Subcutaneous adipose tissue (tissue), 4 donors: ENCODE results near the gene ORM2. TPM values are rescaled to one million over a fixed set of nuclear protein-coding genes. Genes with fewer than 3 reads are reported as not detected.

Experiments
- CTCF ChIP-seq: fragments of 450-650 bp; IDR thresholded peaks from one replicate; pipeline ENCODE4 v1.5.1; 2016; ENCODE audit warnings: low read depth, mild to moderate bottlenecking, control low read depth, antibody characterized with exemption, moderate library complexity
- total RNA-seq, 4 donors: library from RNA; depleted of rRNA; stranded (reverse); fragments of >200 nt; gene quantifications; one replicate each; pipeline ENCODE4 v1.1.0, GENCODE V29; 2016

The ORM2 gene
- total RNA-seq, 4 donors from 2014 or later = 2.4 TPM; not detected in 3

DNA sequence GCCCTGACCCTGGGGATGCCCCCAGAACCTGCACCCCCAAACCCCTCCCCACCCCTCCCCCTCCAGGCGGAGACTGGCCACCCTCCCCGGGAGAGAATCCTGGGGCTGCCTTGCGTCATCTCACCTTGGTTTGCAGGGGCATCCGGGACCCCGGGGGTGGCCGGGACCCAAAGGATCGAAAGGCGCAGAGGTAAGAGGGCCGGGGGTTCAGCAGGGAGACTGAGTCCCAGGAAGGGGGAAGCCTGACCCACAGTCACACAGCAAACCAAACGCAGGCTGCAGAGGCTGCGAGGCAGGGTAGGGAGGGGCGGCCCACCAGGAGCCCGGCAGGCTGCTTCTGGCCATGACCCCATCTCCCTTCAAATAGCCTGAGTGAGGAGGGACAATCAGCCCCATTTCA is 40.6 kb upstream of the ORM2 start:
- TF ChIP-seq CTCF = no peak

DNA sequence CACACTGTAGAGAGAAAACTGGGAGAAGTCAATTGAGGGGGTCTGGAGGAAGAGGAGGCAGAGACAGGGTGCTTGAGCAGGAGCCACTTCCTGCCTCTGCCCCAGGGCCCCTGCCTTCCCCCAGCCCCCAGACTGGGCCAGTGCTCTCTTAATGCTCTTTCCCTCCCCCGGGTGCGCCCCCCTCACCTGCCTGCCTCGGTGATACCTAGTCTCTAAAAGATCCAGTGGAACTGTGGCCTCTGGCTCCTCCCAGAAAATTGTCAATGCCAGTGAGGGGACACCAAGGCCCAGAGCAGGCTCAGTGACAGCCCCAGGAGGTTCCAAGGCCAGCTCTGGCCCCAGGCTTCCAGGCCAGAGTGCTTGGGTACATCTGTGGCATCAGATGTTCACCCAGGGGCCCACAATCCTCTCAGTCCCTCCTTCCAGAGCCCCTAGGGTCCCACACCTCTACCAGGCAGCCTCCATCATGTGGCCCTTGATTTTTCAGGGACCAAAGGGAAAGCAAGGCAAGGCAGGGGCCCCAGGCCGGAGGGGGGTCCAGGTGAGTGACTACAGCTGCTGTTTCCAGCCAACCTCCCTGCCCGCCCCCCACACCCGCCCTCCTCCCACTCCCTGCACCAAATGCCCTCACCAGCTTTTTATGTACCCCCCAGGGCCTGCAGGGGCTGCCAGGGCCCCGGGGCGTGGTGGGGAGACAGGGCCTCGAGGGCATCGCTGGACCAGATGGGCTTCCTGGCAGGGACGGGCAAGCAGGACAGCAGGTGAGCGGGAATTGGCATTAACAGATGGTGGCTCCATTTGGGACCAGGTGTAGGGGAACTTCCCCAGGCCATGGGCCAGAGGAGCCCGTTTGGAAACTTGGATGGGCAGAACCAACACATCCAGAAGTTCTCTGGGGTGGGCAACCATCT is 39.8 kb upstream of the ORM2 start:
- no peak for TF ChIP-seq CTCF

GRCh38 chr9:114290561-114290986 is 39.1 kb upstream of the ORM2 start:
- no peak for TF ChIP-seq CTCF

DNA sequence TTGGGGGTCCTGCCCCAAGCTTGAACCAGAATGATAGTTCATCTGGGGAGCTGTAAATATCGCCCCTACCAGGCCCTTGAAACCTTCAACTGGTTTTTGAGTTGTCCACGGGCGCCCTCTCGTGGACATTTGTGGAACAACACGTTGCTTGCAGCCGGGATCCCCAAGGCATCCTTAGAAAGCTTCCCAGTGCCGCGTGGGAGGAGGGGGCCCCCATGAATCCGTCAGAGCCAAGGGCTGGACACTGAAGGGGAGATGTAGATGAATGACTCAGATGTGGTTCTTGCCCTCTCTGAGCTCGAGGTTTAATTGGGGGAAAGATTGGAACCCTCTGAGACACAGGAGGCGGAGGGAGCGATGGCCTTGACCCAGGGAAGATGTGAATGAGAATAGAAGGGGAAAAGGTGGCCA is 38.6 kb upstream of the ORM2 start:
- no peak for TF ChIP-seq CTCF

GRCh38 chr9:114291886-114292590 is 37.6 kb upstream of the ORM2 start:
- no peak for TF ChIP-seq CTCF

GRCh38 chr9:114294664-114295063 is 35.0 kb upstream of the ORM2 start:
- no peak for TF ChIP-seq CTCF

DNA sequence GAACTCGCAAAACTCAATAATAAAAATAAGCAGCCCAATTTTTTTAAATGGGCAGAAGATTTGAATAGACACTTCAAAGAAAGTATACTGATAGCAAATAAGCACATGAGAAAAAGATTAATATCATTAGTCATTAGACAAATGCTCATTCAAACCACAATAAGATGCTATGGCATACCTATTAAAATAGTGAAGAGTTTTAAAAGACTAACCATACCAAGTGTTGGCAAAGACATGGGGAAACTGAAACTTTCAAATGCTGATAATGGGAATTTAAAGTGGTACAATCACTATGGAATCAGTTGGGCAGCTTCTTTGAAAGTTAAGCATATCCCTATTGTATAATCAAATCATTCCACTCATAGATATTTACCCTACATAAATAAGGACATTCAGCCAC is 33.3 kb upstream of the ORM2 start:
- TF ChIP-seq CTCF = no peak
